Measurements from ENCODE around the gene LPCAT3.

GRCh38 chr12:6954316-6955107, 63.8 kb downstream of the LPCAT3 start:
- no peak for TF ChIP-seq CTCF (IDR thresholded peaks at IDR 0.05)
- TF ChIP-seq POLR2A (IDR thresholded peaks at IDR 0.05) = no peak
